HT1080 (cell line): Measurements from ENCODE around the gene TMEM132D. TPM values are rescaled to one million over a fixed set of nuclear protein-coding genes. Genes with fewer than 3 reads are reported as not detected.

Experiments
- DNase-seq: peaks from one replicate; pipeline ENCODE4 v3.0.0-alpha.2; 2015; ENCODE audit warnings: low read depth
- total RNA-seq: library from RNA; depleted of rRNA; stranded (reverse); fragments of >200 nt; shearing (Covaris generic); gene quantifications from 2 replicates; pipeline ENCODE4 v1.2.3, GENCODE V29; 2014

TMEM132D gene
- total RNA-seq, 1 experiment from 2014 or later: 2.7 TPM

GRCh38 chr12:129540954-129541353, 362.9 kb downstream of the TMEM132D start:
- DNase-seq: no peak

- DNase-seq: peak; percentile 23
Observed at GRCh38 chr12:129540249-129540648, 363.6 kb downstream of the TMEM132D start.

GRCh38 chr12:129538724-129539335, 365.0 kb downstream of the TMEM132D start:
- peak; percentile 84 for DNase-seq

GRCh38 chr12:129538137-129538536, 365.7 kb downstream of the TMEM132D start:
- no peak for DNase-seq

GRCh38 chr12:129534966-129535750, 368.7 kb downstream of the TMEM132D start:
- DNase-seq: no peak

- DNase-seq: no peak
Observed at GRCh38 chr12:129532707-129533499, 370.9 kb downstream of the TMEM132D start.

- DNase-seq: no peak
Observed at GRCh38 chr12:129532082-129532481, 371.7 kb downstream of the TMEM132D start.

- peak; percentile 80 for DNase-seq
Observed at GRCh38 chr12:129530984-129531383, 372.8 kb downstream of the TMEM132D start.

- no peak for DNase-seq
Observed at GRCh38 chr12:129530517-129530916, 373.3 kb downstream of the TMEM132D start.

GRCh38 chr12:129527506-129527905, 376.3 kb downstream of the TMEM132D start:
- no peak for DNase-seq

- DNase-seq: peak; percentile 47
Observed at GRCh38 chr12:129523621-129524020, 380.2 kb downstream of the TMEM132D start.

- DNase-seq: peak; percentile 79
Observed at GRCh38 chr12:129520739-129521138, 383.1 kb downstream of the TMEM132D start.

- no peak for DNase-seq
Observed at GRCh38 chr12:129503802-129504201, 400.0 kb downstream of the TMEM132D start.

GRCh38 chr12:129496226-129496625, 407.6 kb downstream of the TMEM132D start:
- DNase-seq: peak; percentile 86

- DNase-seq: no peak
Observed at GRCh38 chr12:129494766-129495165, 409.1 kb downstream of the TMEM132D start.

- DNase-seq: no peak
Observed at GRCh38 chr12:129494260-129494659, 409.6 kb downstream of the TMEM132D start.

- no peak for DNase-seq
Observed at GRCh38 chr12:129489100-129489676, 414.6 kb downstream of the TMEM132D start.

- no peak for DNase-seq
Observed at GRCh38 chr12:129486931-129487330, 416.9 kb downstream of the TMEM132D start.

GRCh38 chr12:129483111-129483893, 420.5 kb downstream of the TMEM132D start:
- DNase-seq: no peak

GRCh38 chr12:129481921-129482320, 421.9 kb downstream of the TMEM132D start:
- DNase-seq: no peak

GRCh38 chr12:129470196-129470595, 433.6 kb downstream of the TMEM132D start:
- no peak for DNase-seq
